ENCODE data around the gene DIRAS1.

- TF ChIP-seq, protein P1, sequence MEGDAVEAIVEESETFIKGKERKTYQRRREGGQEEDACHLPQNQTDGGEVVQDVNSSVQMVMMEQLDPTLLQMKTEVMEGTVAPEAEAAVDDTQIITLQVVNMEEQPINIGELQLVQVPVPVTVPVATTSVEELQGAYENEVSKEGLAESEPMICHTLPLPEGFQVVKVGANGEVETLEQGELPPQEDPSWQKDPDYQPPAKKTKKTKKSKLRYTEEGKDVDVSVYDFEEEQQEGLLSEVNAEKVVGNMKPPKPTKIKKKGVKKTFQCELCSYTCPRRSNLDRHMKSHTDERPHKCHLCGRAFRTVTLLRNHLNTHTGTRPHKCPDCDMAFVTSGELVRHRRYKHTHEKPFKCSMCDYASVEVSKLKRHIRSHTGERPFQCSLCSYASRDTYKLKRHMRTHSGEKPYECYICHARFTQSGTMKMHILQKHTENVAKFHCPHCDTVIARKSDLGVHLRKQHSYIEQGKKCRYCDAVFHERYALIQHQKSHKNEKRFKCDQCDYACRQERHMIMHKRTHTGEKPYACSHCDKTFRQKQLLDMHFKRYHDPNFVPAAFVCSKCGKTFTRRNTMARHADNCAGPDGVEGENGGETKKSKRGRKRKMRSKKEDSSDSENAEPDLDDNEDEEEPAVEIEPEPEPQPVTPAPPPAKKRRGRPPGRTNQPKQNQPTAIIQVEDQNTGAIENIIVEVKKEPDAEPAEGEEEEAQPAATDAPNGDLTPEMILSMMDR (IDR thresholded peaks at IDR 0.05; ENCODE audit: low read depth, low read length, poor library complexity, severe bottlenecking), result no peak
- TF ChIP-seq EZH2phosphoT487 (IDR thresholded peaks at IDR 0.05; ENCODE audit: borderline replicate concordance, low read length), result no peak
These were observed 11.1 kb upstream of the DIRAS1 start for GRCh38 chr19:2732157-2732725.
